GM06990 (cell line): Measurements from ENCODE around the gene ANKS1B.

Experiments used
- DNase-seq: peaks from one replicate; pipeline ENCODE4 v3.0.0-alpha.2; 2011; ENCODE audit not compliant: insufficient read length; ENCODE audit errors: extremely low read depth
- H3K27me3 ChIP-seq: replicated peaks from 2 replicates; pipeline ENCODE4 v1.6.0; 2011; ENCODE audit warnings: low read length; ENCODE audit not compliant: control insufficient read depth, insufficient read depth
- H3K36me3 ChIP-seq: 2 replicates; pipeline ENCODE4 v1.5.1; 2011; ENCODE audit warnings: low read length; ENCODE audit not compliant: control insufficient read depth, insufficient read depth
- H3K4me3 ChIP-seq: replicated peaks from 2 replicates; pipeline ENCODE4 v1.5.1; 2011; ENCODE audit warnings: low read depth, mild to moderate bottlenecking, control low read depth, low read length
- CTCF ChIP-seq: IDR thresholded peaks from 2 replicates; pipeline ENCODE4 v1.5.1; 2011; ENCODE audit warnings: low read length, control low read depth, mild to moderate bottlenecking, inconsistent platforms; ENCODE audit not compliant: insufficient read depth, poor library complexity, severe bottlenecking

The ANKS1B gene

GRCh38 chr12:99752740-99753139 lies 232.0 kb downstream of the ANKS1B start:
- TF ChIP-seq CTCF, result no peak
- H3K36me3 ChIP-seq, result no peaks in the 10 kb centered on the region
- no peak for DNase-seq

GRCh38 chr12:99746538-99746937 lies 238.2 kb downstream of the ANKS1B start:
- no peak for DNase-seq
- no peaks in the 10 kb centered on the region for H3K36me3 ChIP-seq
- no peak for TF ChIP-seq CTCF
- no peak overlapping the region for H3K4me3 ChIP-seq
- H3K27me3 ChIP-seq, result no peaks in the 10 kb centered on the region

More at GRCh38 chr12:99752740-99753139, 232.0 kb downstream of the ANKS1B start:
- no peaks in the 10 kb centered on the region for H3K27me3 ChIP-seq
- H3K4me3 ChIP-seq, result no peak overlapping the region

GRCh38 chr12:99745895-99746294 lies 238.8 kb downstream of the ANKS1B start:
- TF ChIP-seq CTCF, result no peak
- DNase-seq, result no peak
- no peaks in the 10 kb centered on the region for H3K36me3 ChIP-seq
- no peaks in the 10 kb centered on the region for H3K27me3 ChIP-seq
- H3K4me3 ChIP-seq, result no peak overlapping the region

GRCh38 chr12:99745121-99745520 lies 239.6 kb downstream of the ANKS1B start:
- DNase-seq, result no peak
- no peaks in the 10 kb centered on the region for H3K36me3 ChIP-seq

GRCh38 chr12:99736760-99737269 lies 247.9 kb downstream of the ANKS1B start:
- DNase-seq, result no peak
- no peaks in the 10 kb centered on the region for H3K27me3 ChIP-seq
- TF ChIP-seq CTCF, result no peak
- no peaks in the 10 kb centered on the region for H3K36me3 ChIP-seq
- H3K4me3 ChIP-seq, result no peak overlapping the region

More at GRCh38 chr12:99745121-99745520, 239.6 kb downstream of the ANKS1B start:
- H3K4me3 ChIP-seq, result no peak overlapping the region
- TF ChIP-seq CTCF, result no peak
- no peaks in the 10 kb centered on the region for H3K27me3 ChIP-seq

GRCh38 chr12:99732131-99732530 lies 252.6 kb downstream of the ANKS1B start:
- no peaks in the 10 kb centered on the region for H3K27me3 ChIP-seq
- no peak overlapping the region for H3K4me3 ChIP-seq
- no peak for TF ChIP-seq CTCF
- no peaks in the 10 kb centered on the region for H3K36me3 ChIP-seq
- no peak for DNase-seq
